SJCRH30 (cell line): ENCODE results near the gene MT3. TPM values are rescaled to one million over a fixed set of nuclear protein-coding genes. Genes with fewer than 3 reads are reported as not detected.
A peak's percentile ranks its signal among the peaks of the same experiment; 100 is the strongest.
"Not testable (repeated sequence)": the region's sequence is repeated elsewhere in the genome, so short reads cannot be mapped to it uniquely, and the experiment has no call there.

Experiments
- DNase-seq, 2 experiments: peaks; one replicate each; pipeline ENCODE4 v3.0.0-alpha.2; 2015 to 2020
- H3K27ac ChIP-seq: fragments of 250-450 bp; sonication (Bioruptor Pico); 2 replicates; pipeline ENCODE4 v1.5.1; 2020; ENCODE audit warnings: mild to moderate bottlenecking, moderate library complexity
- H3K27me3 ChIP-seq: fragments of 250-450 bp; sonication (Bioruptor Pico); 2 replicates; pipeline ENCODE4 v1.5.1; 2020; ENCODE audit warnings: mild to moderate bottlenecking, moderate library complexity
- H3K36me3 ChIP-seq: fragments of 250-450 bp; sonication (Bioruptor Pico); 2 replicates; pipeline ENCODE4 v1.5.1; 2020; ENCODE audit warnings: mild to moderate bottlenecking, moderate library complexity
- H3K4me1 ChIP-seq: fragments of 250-450 bp; sonication (Bioruptor Pico); 2 replicates; pipeline ENCODE4 v1.5.1; 2020; ENCODE audit warnings: mild to moderate bottlenecking, moderate library complexity
- H3K4me3 ChIP-seq: fragments of 250-450 bp; sonication (Bioruptor Pico); 2 replicates; pipeline ENCODE4 v1.5.1; 2020; ENCODE audit warnings: mild to moderate bottlenecking, moderate library complexity
- H3K9me3 ChIP-seq: fragments of 250-450 bp; sonication (Bioruptor Pico); replicated peaks from 2 replicates; pipeline ENCODE4 v1.5.1; 2020; ENCODE audit warnings: mild to moderate bottlenecking, moderate library complexity
- total RNA-seq: library from RNA; depleted of rRNA; stranded (reverse); fragments of >200 nt; shearing (Covaris generic); gene quantifications from 2 replicates; pipeline ENCODE4 v1.2.3, GENCODE V29; 2014

The MT3 gene
- total RNA-seq, 1 experiment from 2014 or later = not detected

DNA sequence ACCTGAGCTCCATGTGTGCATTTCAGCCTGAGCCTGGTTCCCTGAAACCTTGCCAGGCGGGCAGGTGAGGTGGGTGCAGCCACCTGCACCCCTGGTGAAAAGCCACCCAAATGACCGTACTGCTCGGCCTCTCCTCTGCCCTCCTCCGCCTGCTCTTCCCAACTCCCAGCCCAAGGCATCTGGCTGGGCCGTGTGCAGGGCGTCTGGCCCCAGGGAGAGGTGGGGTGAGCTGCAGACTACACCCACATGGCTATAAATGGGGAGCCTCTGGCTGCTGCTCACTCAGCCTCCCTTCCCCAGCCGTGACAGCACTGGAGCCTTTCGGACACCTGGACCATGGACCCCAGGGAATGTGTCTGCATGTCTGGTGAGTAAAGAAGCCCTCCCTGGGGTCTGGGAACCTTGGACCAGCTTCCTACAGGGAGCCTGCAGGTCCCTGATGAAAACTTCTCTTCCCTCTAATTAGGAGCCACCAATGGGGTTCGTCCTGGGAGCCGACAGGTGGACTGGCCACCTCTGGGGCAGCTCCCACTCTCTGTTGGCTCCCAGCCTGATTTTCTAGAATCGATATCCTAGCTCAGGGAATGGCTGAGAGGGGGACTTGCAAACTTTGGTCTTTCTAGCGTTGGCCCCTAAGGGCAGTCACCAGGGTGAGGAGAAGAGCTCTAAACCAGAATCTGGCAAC lies 24.4 kb upstream of the MT3 start, which contains the start of gene MT4:
MT4 (plus strand) TSS at position 281 of the 685 bp plus-strand sequence; CDS start at position 337, 56 bp downstream.
- H3K4me3 ChIP-seq = no peak within 1 kb of the TSS
- H3K27ac ChIP-seq = no peak within 1 kb of the TSS
- peaks cover 3% of the 10 kb centered on the region; the same call in 1 of the 2 replicates for H3K27me3 ChIP-seq
- no peak for DNase-seq
- H3K4me1 ChIP-seq = no peaks in the 10 kb centered on the region
- H3K9me3 ChIP-seq = no peaks in the 10 kb centered on the region
- H3K36me3 ChIP-seq = no peaks in the 10 kb centered on the region

DNA sequence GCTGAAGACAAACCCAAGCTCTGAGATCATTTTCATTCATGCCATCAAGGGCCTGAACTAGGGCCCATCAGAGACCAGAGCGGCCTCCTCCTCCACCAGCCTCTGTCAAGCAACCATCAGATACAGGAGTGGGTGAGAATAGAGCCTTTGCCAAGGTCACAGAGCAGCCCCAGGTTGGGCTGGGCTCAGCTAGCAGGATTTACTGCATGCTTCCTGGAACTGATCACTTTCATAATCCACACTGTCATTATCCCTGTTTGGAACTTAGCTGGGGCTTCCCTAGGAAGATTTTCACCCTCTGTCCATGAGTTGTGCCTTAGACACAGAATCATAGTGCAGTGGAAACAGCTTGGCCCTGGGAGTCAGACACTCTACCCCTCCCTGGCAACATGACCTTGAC lies 19.4 kb upstream of the MT3 start:
- Histone ChIP-seq H3K4me3 (no peak overlapping the region), H3K9me3 (no peaks in the 10 kb centered on the region), H3K4me1 (no peaks in the 10 kb centered on the region), H3K36me3 (no peaks in the 10 kb centered on the region), H3K27ac (no peak overlapping the region), H3K27me3 (peaks cover 11% of the 10 kb centered on the region; the same call in 1 of the 2 replicates)
- no peak for DNase-seq

DNA sequence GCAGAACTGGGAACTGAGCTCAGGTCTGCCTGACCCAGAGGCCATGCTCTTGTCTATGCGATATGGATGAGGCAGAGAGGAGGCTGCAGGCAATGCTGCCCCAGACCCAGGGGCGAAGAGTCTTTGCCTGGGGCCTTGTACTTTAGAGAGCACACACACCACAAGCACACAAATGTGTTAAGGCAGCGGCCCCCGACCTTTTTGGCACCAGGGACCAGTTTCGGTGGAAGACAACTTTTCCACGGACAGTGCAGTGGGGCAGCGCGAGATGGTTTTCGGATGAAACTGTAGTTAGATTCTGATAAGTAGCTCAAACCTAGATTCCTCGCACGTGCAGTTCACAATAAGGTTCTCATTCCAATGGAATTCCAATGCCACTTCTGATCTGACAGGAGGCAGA lies 17.8 kb upstream of the MT3 start:
- H3K27me3 ChIP-seq = peaks cover 11% of the 10 kb centered on the region; the same call in 1 of the 2 replicates
- H3K9me3 ChIP-seq = no peaks in the 10 kb centered on the region
- no peak overlapping the region for H3K4me3 ChIP-seq
- no peaks in the 10 kb centered on the region for H3K36me3 ChIP-seq
- H3K27ac ChIP-seq = no peak overlapping the region
- DNase-seq = no peak
- no peaks in the 10 kb centered on the region for H3K4me1 ChIP-seq

DNA sequence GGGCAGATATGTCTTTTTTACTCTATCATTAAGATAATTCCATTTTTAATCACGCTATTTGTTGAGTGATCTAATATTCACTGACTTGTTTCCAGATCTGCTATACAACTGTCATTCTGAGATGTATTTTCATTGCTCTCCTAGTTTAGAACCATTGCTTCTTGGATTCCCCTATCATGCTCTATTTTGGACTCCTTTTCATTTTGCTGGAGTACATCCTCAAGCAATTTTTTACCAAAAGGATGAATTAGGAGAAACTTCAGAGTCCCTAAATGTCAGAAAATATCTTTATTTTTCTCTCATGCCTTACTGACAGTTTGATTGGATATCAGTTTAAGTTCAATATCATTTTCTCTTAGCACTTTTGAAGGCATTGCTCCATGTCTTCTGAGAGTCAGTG lies 14.7 kb upstream of the MT3 start:
- peaks cover 11% of the 10 kb centered on the region; the same call in 1 of the 2 replicates for H3K27me3 ChIP-seq
- H3K9me3 ChIP-seq = no peaks in the 10 kb centered on the region
- no peaks in the 10 kb centered on the region for H3K36me3 ChIP-seq
- H3K27ac ChIP-seq = no peak overlapping the region
- H3K4me3 ChIP-seq = no peak overlapping the region
- DNase-seq = no peak
- no peaks in the 10 kb centered on the region for H3K4me1 ChIP-seq

DNA sequence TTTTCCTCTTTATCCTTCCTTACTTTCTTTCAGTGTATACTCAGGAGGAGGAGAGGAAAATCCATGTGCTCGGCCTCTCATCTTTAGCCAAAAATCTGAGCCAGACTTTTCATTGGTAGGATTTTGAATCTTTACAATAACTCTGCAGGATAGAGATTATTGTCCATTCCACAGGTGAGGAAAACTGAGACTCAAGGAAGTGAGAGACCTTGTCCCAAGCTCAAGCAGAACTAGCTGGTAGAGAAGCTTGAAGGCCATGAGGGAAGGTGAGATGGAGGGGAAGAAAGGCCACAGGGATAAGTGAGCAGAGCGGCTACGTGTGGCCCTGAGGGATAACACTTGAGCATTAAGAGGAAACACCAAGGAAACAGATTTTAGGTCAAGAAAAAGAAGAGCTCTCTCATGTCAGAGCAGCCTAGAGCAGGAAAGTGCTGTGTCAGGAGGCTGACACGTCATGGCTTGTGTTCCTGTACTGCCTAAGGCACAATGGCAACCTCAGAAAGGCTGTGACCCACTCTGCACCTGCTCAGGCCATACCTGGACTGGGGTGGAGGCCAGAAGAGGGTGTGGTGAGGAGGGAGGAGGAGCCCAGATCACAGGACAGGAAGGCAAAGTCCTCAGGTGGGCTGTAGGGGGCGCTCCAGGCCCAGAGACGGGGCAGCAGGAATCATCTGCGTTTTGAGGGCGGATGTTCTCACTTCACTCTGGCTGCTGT lies 12.6 kb upstream of the MT3 start:
- no peak overlapping the region for H3K27ac ChIP-seq
- DNase-seq = peak; percentile 72 to 85
- H3K4me3 ChIP-seq = no peak overlapping the region
- H3K36me3 ChIP-seq = no peaks in the 10 kb centered on the region
- no peaks in the 10 kb centered on the region for H3K4me1 ChIP-seq
- no peaks in the 10 kb centered on the region; the same call in 1 of the 2 replicates for H3K27me3 ChIP-seq
- no peaks in the 10 kb centered on the region for H3K9me3 ChIP-seq

DNA sequence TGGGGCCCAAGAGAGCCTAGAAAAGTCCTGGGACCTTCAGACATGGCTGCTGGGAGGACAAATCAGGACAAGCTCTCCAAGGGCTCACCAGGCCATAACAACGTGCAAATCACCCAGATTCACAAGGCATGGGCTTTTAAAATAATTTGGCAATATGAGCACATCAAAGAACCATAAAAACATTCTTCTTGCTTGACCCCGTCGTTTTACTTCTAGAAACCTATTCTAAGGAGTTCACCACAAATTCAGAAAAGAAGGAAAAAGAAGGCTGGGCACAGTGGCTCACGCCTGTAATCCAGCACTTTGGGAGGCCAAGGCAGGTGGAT lies 12.1 kb upstream of the MT3 start:
- Histone ChIP-seq H3K4me1 (no peaks in the 10 kb centered on the region), H3K27me3 (no peaks in the 10 kb centered on the region; the same call in 1 of the 2 replicates), H3K36me3 (no peaks in the 10 kb centered on the region), H3K27ac (no peak overlapping the region), H3K9me3 (no peaks in the 10 kb centered on the region), H3K4me3 (no peak overlapping the region)
- no peak for DNase-seq

DNA sequence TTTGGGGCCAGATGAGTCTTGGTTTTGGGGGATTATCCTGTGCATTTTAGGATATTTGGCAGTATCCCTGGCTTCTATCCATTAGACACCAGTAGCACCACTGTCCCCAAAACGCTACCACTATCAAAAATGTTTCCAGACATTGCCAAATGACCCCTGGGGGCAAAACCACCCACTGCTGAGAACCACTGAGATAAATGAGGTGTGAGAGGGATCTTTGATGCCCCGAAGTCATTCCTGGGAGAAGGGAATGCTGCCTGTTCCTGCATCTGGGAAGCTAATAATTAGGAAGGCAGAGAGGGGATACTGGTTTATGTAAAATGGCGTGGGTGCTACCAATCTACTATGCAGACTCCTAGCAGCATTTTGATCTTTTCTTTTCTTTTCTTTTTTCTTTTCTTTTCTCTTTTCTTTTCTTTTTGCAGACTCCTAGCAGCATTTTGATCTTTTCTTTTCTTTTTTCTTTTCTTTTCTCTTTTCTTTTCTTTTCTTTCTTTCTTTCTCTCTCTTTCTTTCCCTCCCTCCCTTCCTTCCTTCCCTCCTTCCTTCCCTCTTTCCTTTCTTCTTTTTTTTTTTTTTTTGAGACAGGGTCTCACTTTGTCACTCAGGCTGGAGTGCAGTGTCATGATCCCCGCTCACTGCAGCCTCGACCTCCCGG lies 8.8 kb upstream of the MT3 start:
- no peaks in the 10 kb centered on the region for H3K9me3 ChIP-seq
- no peak for DNase-seq
- H3K27me3 ChIP-seq = 0 out of 2 replicates have a peak, but pooled peaks cover 4% of the 10 kb centered on the region
- no peak overlapping the region for H3K27ac ChIP-seq
- no peaks in the 10 kb centered on the region for H3K36me3 ChIP-seq
- no peaks in the 10 kb centered on the region; the same call in 1 of the 2 replicates for H3K4me1 ChIP-seq
- H3K4me3 ChIP-seq = no peak overlapping the region

DNA sequence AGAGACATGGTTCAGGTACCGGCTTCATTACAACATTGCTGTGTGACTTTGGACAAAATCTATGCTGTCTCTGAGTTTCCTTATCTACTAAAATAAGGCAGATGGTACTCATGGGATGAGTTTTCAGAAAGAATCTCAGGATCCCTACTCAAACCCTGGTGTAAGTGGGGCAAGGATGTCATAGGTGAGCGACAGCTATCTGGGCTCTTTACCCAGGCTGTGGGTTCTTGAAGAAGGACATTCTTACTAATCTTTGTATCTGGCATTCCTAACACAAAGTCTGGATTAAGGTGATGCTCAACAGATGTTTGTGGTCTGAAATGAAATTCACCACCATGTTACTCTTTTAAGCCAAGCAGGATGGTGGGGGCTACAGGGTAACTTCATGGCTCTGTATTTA lies 6.4 kb upstream of the MT3 start:
- H3K27ac ChIP-seq, H3K9me3 ChIP-seq, H3K4me3 ChIP-seq, H3K27me3 ChIP-seq, H3K36me3 ChIP-seq, DNase-seq, H3K4me1 ChIP-seq: not testable (repeated sequence)

DNA sequence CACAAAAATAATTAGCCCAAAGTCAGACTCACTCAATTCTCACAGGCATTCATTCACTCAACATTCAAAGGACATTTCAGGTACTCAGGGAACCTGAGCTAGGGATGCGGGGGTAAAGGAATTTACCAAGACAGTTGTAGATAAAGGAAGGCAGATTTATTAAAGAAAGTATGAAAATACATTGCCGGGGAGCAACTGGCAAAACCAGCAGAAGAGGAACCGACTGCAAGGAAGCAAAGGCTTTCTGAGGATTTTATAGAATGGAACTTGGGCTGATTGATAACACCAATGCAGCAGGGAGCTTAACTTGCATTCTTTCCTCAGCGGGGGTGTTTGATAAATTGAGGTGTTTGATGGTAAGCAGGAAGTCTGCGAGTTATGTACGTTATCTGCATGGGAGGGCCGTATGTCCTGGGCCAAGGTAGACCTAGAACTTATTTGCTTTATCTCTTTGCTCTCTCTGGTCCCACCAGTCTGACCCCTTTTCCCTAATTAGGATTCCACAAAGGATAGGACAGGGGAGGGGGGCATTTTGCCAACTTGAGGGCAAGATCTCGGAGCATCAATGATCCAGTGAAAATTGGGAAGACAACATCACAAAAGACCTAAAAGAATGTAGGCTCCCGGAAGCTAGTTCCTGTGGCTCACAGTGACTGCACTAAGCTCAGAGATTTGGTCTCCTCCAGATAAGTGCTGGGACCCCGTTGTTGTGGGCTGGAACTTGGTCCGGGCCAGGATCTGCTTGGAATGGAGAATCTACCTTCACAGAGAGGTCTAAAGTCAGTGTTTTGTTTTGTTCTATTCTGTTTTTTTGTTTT lies 5.8 kb upstream of the MT3 start:
- Histone ChIP-seq H3K4me1 (no peaks in the 10 kb centered on the region; the same call in 1 of the 2 replicates), H3K36me3 (no peaks in the 10 kb centered on the region), H3K9me3 (no peaks in the 10 kb centered on the region), H3K4me3 (no peak overlapping the region), H3K27me3 (0 out of 2 replicates have a peak, but pooled peaks cover 4% of the 10 kb centered on the region), H3K27ac (no peak overlapping the region)
- DNase-seq = no peak

DNA sequence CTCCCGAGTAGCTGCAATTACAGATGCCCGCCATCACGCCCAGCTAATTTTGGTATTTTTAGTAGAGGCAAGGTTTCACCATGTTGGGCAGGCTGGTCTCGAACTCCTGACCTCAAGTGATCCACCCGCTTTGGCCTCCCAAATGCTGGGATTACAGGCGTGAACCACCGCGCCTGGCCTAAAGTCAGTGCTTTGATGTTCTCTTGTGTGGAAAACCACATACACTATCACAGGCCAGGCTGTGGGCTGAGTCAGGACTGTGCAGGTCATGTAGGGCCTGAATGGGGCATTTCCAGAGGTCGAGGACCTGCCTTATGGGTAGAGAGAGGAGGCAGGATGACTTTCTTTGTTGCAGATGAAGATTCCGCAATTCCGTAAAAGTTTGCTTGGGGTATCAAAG lies 5.1 kb upstream of the MT3 start:
- H3K4me1 ChIP-seq = no peaks in the 10 kb centered on the region; the same call in 1 of the 2 replicates
- H3K36me3 ChIP-seq = no peaks in the 10 kb centered on the region
- H3K9me3 ChIP-seq = no peaks in the 10 kb centered on the region
- H3K27ac ChIP-seq = no peak overlapping the region
- H3K4me3 ChIP-seq = no peak overlapping the region
- 0 out of 2 replicates have a peak, but pooled peaks cover 4% of the 10 kb centered on the region for H3K27me3 ChIP-seq
- DNase-seq = no peak

DNA sequence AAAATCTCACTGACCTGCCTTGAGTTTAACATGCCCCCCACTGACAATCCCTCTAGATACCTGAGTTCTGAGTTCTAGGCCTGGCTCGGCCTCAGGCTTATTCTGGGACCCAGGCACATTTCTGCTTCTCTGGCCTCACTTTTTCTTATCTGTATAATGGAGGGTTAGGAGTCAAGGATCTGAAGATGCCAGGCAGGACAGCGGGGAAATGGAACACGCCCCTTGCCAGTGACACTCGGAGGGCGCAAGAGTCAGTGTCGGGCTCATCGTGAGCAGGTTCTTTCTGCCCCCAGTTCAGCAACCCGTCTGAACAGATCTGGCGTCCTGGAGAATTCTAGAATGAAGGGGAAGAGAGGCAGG lies 567 bp upstream of the MT3 start:
- Histone ChIP-seq H3K4me3 (no peak overlapping the region), H3K4me1 (no peaks in the 10 kb centered on the region), H3K9me3 (no peaks in the 10 kb centered on the region), H3K27me3 (0 out of 2 replicates have a peak, but pooled peaks cover 3% of the 10 kb centered on the region), H3K36me3 (no peaks in the 10 kb centered on the region), H3K27ac (no peak overlapping the region)
- DNase-seq = no peak

DNA sequence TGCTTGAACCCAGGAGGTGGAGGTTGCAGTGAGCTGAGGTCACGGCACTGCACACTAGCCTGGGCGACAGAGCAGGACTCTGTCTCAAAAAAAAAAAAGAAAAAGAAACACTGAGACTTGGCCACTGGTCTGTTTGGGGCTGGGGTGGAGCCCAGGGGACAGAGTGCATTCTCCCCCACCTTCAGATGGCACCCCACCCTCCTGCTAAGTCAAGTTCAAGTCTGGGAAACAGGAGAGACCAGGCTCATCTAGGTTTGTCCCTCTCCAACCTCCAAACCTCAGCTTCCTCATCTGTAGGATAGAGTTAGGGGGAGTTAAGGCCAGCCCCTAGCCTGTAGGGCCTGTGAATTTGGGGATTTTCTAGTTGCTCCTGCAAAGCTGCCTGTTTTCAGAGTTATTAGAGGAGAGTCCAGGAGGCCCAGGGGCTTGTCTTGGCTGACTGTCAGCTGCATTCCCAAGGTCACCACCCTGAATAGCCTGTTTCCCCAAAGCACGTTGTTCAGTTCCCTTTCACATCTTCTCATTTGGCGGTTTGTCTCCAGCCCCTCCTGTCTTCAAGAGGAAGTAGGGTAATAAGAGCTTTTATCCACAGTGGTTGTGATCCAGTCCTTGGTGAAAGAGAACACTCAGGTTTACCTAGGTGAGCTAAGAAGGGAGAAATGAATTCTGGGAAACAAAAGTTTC lies 2.2 kb downstream of the MT3 start:
- Histone ChIP-seq H3K4me1 (no peaks in the 10 kb centered on the region), H3K36me3 (no peaks in the 10 kb centered on the region), H3K27me3 (no peaks in the 10 kb centered on the region), H3K27ac (no peak overlapping the region), H3K4me3 (no peak overlapping the region), H3K9me3 (no peaks in the 10 kb centered on the region)
- no peak for DNase-seq

DNA sequence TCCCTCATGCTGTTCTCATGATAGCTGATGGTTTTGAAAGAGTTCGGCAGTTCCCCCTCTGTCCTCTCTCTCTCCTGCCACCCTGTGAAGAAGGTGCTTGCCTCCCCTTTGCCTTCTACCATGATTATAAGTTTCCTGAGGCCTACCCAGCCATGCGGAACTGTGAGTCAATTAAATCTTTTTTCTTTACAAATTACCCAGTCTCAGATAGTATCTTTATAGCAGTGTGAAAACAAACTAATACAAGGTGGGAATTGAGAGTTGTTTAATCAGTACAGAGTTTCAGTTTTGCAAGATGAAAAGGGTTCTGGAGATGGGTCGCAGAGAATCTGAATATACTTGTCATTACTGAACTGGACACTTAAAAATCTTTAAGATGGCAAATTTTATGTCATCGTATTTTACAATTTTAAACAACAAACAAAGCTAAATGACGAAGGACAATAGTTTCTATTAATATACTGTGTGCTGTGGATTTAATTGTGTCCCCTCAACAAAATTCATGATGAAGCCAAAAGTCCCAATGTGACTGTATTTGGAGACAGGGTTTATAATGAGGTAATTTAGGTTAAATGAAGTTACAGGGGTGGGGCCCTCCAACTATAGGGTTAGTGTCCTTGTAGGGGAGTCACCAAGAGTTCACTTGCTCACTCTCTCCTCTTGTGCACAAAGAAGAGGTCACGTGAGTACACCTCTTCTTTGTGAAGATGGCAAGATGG lies 4.4 kb downstream of the MT3 start:
- H3K27ac ChIP-seq = no peak overlapping the region
- no peak for DNase-seq
- no peaks in the 10 kb centered on the region for H3K36me3 ChIP-seq
- H3K27me3 ChIP-seq = no peaks in the 10 kb centered on the region
- no peaks in the 10 kb centered on the region for H3K4me1 ChIP-seq
- no peaks in the 10 kb centered on the region for H3K9me3 ChIP-seq
- no peak overlapping the region for H3K4me3 ChIP-seq

DNA sequence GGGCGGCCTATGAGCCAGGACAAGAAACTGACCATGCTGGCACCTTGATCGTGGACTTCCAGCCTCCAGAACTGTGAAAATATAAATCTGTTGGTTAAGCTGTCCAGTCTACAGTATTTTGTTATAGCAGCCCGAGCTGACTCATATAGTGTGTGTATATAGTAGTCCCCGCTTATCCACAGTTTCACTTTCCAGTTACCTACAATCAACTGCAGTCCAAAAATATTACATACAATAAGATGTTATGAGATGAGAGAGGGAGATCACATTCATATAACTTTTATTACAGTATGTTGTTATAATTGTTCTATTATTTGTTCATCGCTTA lies 4.9 kb downstream of the MT3 start:
- H3K36me3 ChIP-seq = no peaks in the 10 kb centered on the region
- DNase-seq = no peak
- no peaks in the 10 kb centered on the region for H3K27me3 ChIP-seq
- no peaks in the 10 kb centered on the region for H3K9me3 ChIP-seq
- no peaks in the 10 kb centered on the region for H3K4me1 ChIP-seq
- no peak overlapping the region for H3K4me3 ChIP-seq
- no peak overlapping the region for H3K27ac ChIP-seq
